ENCODE measurements around the gene GGA2. TPM values are rescaled to one million over a fixed set of nuclear protein-coding genes. Genes with fewer than 3 reads are reported as not detected.
"Not testable (repeated sequence)": the region's sequence is repeated elsewhere in the genome, so short reads cannot be mapped to it uniquely, and the experiment has no call there.

The GGA2 gene
- total RNA-seq, 1 experiment from 2014 or later, result 8.8 TPM

DNA sequence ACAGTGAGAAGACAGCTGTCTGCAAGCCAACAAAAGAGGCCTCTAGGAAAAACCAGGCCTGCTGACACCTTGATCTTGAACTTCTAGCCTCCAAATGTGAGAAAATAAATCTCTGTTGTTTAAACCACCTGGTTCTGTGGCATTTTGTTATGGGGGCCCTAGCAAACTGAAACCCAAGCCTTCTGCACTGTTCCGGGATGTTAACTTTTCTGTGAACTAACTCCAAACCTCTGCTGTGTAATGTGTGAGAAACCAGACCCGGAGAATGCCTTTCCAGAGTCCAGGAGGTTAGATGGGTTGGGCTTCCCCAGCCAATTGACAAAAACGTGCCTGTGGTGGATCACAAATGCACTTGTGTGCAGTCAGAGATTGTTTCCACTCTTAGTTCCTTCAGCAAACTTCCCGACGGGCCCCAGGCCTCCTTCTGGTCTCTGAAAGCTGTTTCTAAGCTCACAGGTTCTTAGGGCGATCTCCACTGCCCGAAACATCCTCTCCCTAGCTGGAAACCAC lies 13.6 kb upstream of the GGA2 start:
- no peak for DNase-seq (ENCODE audit: low read depth)

DNA sequence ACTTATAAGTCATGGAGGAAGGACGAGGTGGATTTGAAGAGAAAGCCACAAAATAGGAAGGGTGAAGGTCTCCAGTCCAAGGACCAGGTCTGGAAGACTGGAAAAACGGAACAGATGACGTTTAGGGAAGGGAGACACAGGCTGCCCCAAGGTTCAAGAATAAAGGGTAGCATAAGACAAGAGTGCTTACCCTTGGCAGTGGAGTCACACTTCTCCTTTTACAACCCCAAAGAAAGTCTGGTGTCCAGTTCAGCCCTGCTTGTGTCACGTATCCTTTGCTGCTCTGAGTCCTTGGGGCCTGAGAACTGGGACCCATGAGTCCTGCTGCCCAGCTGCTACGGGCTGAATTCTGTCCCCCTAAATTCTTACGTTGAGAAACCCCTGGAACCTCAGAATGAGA lies 13.0 kb upstream of the GGA2 start:
- DNase-seq (ENCODE audit: low read depth), result no peak

DNA sequence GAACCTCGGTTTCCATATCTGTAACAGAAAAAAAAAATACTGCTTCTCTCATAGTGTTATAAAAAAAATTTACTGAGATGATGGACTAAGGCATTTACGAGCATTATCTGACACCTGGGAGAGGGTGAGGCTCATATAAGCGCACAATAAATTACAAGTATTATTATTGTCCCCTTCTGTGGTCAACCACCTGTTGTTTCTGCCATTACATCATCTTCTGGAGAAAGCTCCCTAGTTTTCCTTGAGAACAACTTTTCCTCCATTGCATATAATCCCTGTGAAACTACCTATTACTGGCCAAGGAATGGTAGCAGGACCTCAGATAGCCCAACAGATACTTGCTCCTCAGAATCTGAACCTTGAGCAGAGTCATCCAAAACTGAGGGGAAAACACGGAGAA lies 11.7 kb upstream of the GGA2 start:
- no peak for DNase-seq (ENCODE audit: low read depth)

- no peak for DNase-seq (ENCODE audit: low read depth)
Observed at GRCh38 chr16:23521037-23521743, 10.9 kb upstream of the GGA2 start.

DNA sequence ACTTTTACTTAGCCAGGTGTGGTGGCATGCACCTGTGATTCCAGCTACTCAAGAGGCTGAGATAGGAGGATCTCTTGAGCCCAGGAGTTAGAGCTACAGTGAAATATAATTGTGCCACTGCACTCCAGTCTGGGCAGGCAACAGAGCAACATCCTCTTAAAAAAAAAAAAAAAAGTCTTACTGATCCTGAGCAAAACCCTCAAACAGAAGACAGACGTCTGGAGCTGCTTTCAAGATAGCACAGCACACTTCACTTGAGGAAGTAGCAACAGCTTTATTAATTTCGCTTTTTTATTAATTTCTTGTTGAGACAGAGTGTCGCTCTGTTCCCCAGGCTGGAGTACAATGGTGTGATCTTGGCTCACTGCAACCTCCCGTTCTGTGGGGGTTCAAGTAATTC lies 10.2 kb upstream of the GGA2 start:
- DNase-seq (ENCODE audit: low read depth), result no peak

DNA sequence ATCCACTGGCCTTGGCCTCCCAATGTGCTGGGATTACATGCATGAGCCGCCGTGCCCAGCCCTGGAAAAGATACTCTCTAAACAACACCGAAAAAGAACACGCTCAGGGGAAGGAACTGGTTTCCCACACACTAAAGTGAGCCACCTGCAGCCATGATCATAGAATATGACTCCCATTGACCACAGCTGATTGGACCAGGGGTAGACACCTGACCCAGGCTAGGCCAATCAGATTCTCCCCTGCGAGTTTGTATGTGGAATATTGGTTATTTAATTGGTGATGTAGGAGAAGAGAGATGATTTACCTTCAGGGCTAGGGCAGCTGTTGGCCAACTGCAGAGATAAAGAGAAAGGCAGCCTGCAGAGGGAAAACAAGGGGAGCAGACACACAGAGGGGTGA lies 9.0 kb upstream of the GGA2 start:
- no peak for DNase-seq (ENCODE audit: low read depth)

- DNase-seq (ENCODE audit: low read depth), result no peak
Observed at GRCh38 chr16:23518435-23518891, 8.2 kb upstream of the GGA2 start.

DNA sequence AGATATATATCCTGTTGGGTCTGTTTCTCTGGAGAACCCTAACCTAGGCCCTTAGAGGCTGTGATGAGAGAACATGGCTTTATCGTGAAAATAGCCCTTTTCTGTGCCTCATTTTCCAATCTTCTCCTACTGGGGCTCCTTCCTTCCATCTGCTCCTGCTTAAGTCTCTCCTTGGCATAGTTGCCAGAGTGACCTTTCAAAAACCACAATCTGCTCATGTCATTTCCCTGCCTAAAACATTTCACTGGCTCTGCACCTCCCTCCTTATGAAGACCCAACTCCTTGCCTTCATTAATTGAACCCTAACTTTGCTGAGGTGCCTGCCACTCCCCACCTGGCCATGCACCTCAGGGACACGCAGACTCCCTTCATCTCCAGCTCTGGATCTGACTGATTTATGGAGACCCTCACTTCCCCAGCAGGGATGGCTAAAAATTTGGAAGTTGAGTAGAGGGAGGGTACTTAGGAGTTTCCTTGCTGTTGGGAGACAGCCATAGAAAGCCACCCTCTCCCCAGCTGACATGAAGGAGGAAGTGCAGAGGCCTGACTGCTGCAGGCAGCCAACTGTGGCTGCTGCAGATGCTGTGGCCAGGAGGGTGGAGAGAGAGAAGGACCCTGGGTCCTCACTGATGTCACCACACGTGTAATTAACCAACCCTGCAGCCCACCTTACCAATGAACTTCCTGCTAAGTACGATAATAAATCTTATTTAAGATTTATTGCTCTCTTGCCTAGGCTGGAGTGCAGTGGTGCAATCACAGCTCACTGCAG lies 6.3 kb upstream of the GGA2 start:
- DNase-seq (ENCODE audit: low read depth), result no peak

GRCh38 chr16:23515881-23516280 lies 5.6 kb upstream of the GGA2 start:
- no peak for DNase-seq (ENCODE audit: low read depth)

GRCh38 chr16:23514381-23515152 lies 4.3 kb upstream of the GGA2 start:
- DNase-seq (ENCODE audit: low read depth), result no peak

- no peak for DNase-seq (ENCODE audit: low read depth)
Observed at GRCh38 chr16:23512168-23512695, 1.9 kb upstream of the GGA2 start.

- no peak for DNase-seq (ENCODE audit: low read depth)
Observed at GRCh38 chr16:23511731-23512130, 1.4 kb upstream of the GGA2 start.

GRCh38 chr16:23510915-23511270 lies 599 bp upstream of the GGA2 start:
- DNase-seq (ENCODE audit: low read depth), result not testable (repeated sequence)

DNA sequence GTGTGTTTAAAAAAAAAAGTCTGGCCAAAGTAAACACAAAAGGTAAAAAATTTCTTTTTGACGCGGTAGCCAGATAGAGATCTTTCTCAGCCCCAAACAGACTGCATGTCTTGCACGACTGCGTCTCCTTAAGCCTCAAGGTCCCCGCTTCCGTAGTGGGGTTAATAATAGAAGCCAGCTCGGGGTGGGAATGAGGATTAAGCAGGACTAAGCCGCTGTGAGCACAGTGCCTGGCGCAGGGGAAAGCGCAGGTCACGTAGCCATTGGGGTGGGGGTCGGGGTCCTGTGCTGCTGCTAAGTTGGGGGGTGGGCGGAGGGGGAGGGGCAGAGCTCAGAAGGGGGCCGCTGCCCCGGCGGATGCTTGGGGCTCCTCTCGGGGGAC lies 521 bp downstream of the GGA2 start:
- DNase-seq (ENCODE audit: low read depth), result peak; percentile 39

DNA sequence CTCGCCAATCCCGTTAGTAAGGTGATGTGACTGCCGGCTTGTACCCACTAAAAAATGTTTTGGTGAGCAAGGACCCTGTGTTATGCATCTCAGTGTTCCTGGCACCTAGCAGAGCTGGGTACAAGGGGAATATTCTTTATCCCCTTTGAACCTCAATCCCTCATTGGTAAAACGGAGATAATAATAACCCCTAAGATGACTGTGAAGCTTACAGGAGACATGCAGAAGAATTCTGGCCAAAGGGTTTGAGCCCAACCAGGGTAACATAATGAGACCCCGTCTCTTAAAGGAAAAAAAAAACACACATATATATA lies 896 bp downstream of the GGA2 start:
- DNase-seq (ENCODE audit: low read depth), result no peak

- DNase-seq (ENCODE audit: low read depth), result no peak
Observed at GRCh38 chr16:23508589-23509440, 1.5 kb downstream of the GGA2 start.

- no peak for DNase-seq (ENCODE audit: low read depth)
Observed at GRCh38 chr16:23506606-23506994, 3.7 kb downstream of the GGA2 start.

GRCh38 chr16:23505671-23506605 lies 4.4 kb downstream of the GGA2 start:
- DNase-seq (ENCODE audit: low read depth), result no peak

- no peak for DNase-seq (ENCODE audit: low read depth)
Observed at GRCh38 chr16:23505180-23505665, 5.1 kb downstream of the GGA2 start.

All from RPMI7951 (cell line).